Left lung (tissue), 10 donors: ENCODE measurements around the gene SRSF6. TPM values are rescaled to one million over a fixed set of nuclear protein-coding genes. Genes with fewer than 3 reads are reported as not detected.
"Not testable (repeated sequence)": the region's sequence is repeated elsewhere in the genome, so short reads cannot be mapped to it uniquely, and the experiment has no call there.

Experiments used
- ATAC-seq: fragments of 200-7000 bp; cut with Tn5 transposase; one replicate; pipeline ENCODE4 v1.9.1; 2020; ENCODE audit warnings: moderate library complexity
- DNase-seq, 4 donors: peaks; one replicate each; pipeline ENCODE4 v3.0.0-alpha.2; 2013 to 2020
- H3K27ac ChIP-seq, 2 donors: fragments of 200-600 bp; sonication (generic) in 1 of 2; one replicate each; pipeline versions ENCODE4 v1.5.0 to v1.8.0; 2020 to 2021
- H3K27me3 ChIP-seq, 2 donors: fragments of 200-600 bp; sonication (generic) in 1 of 2; one replicate each; pipeline versions ENCODE4 v1.5.0 to v1.8.0; 2020 to 2021
- H3K36me3 ChIP-seq, 2 donors: fragments of 200-600 bp; sonication (generic) in 1 of 2; one replicate each; pipeline versions ENCODE4 v1.5.0 to v1.8.0; 2020 to 2021
- H3K4me1 ChIP-seq, 2 donors: fragments of 200-600 bp; one replicate each; pipeline ENCODE4 v1.8.0; 2021
- H3K4me3 ChIP-seq, 2 donors: fragments of 200-600 bp; sonication (generic) in 1 of 2; one replicate each; pipeline versions ENCODE4 v1.5.0 to v1.8.0; 2020 to 2021; ENCODE audit warnings: mild to moderate bottlenecking in 1 of 2
- H3K9me3 ChIP-seq, 2 donors: fragments of 200-600 bp; sonication (generic) in 1 of 2; one replicate each; pipeline versions ENCODE4 v1.5.0 to v1.8.0; 2020 to 2021
- intact Hi-C, 2 donors: fragments of 100-400 bp; cut with DNase I; formaldehyde crosslinking; loops; one replicate each; pipeline versions ENCODE4 v1.11.2 to v1.14.2; 2022
- polyA plus RNA-seq, 6 donors: library from polyadenylated mRNA; unstranded; fragments of 120-200 nt; gene quantifications; one replicate each; pipeline ENCODE4 v1.2.1, GENCODE V29; 2013; ENCODE audit not compliant: insufficient read length in 6 of 6
- total RNA-seq, 2 donors: library from RNA; stranded (reverse); fragmentation: NEBNext Ultra II Directional; extraction: Animal tissue kit (Norgen Biotek cat#: 25700); gene quantifications; one replicate each; pipeline ENCODE4 v1.2.1, GENCODE V29; 2021
- TF ChIP-seq, protein P1 (sequence below), 2 donors: fragments of 200-600 bp; sonication (generic) in 1 of 2; IDR thresholded peaks; one replicate each; pipeline versions ENCODE4 v1.5.0 to v1.8.0; 2021; ENCODE audit warnings: antibody characterized with exemption in 2 of 2
- donor health status: DM: no; HTN: yes; CAD: no.
- donor health status: DM: no; HTN: no; CAD: no.

The SRSF6 gene
- total and polyA plus RNA-seq, 8 donors, result 134 to 424 (median 388) TPM

GRCh38 chr20:43477193-43477592 lies 19.5 kb downstream of the SRSF6 start:
- DNase-seq (no peak), ATAC-seq (no peak)
- Histone ChIP-seq H3K9me3 (no peaks in the 10 kb centered on the region), H3K27ac (no peak overlapping the region), H3K4me3 (no peak overlapping the region), H3K27me3 (no peaks in the 10 kb centered on the region), H3K36me3 (no peaks in the 10 kb centered on the region), H3K4me1 (no peaks in the 10 kb centered on the region)
- TF ChIP-seq, protein P1, sequence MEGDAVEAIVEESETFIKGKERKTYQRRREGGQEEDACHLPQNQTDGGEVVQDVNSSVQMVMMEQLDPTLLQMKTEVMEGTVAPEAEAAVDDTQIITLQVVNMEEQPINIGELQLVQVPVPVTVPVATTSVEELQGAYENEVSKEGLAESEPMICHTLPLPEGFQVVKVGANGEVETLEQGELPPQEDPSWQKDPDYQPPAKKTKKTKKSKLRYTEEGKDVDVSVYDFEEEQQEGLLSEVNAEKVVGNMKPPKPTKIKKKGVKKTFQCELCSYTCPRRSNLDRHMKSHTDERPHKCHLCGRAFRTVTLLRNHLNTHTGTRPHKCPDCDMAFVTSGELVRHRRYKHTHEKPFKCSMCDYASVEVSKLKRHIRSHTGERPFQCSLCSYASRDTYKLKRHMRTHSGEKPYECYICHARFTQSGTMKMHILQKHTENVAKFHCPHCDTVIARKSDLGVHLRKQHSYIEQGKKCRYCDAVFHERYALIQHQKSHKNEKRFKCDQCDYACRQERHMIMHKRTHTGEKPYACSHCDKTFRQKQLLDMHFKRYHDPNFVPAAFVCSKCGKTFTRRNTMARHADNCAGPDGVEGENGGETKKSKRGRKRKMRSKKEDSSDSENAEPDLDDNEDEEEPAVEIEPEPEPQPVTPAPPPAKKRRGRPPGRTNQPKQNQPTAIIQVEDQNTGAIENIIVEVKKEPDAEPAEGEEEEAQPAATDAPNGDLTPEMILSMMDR (IDR thresholded peaks at IDR 0.05), result no peak
- intact Hi-C loops, result no loop called here

DNA sequence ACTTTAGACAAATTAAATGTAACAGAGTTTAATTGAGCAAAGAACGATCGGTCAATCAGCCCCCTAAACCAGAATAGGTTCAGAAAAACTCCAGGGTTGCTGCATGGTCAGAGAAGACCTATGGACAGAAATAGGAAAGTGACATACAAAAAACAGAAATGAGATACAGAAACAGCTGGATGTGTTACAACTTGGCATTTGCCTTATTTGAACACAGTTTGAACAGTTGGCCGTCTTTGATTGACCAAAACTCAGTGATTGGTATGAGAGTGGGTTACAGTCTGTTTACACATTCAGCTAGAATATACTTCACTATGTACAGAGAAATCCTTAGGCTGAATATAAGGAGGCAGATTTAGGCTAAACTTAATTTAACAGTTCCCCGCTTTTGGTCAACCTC lies 19.9 kb downstream of the SRSF6 start:
- no peaks in the 10 kb centered on the region for H3K27me3 ChIP-seq
- TF ChIP-seq, protein P1 (IDR thresholded peaks at IDR 0.05), result no peak
- no peak overlapping the region for H3K4me3 ChIP-seq
- ATAC-seq (no peak), DNase-seq (no peak)
- H3K27ac ChIP-seq, result no peak overlapping the region
- no peaks in the 10 kb centered on the region for H3K36me3 ChIP-seq
- intact Hi-C loops, result no loop called here
- no peaks in the 10 kb centered on the region for H3K4me1 ChIP-seq
- no peaks in the 10 kb centered on the region for H3K9me3 ChIP-seq

DNA sequence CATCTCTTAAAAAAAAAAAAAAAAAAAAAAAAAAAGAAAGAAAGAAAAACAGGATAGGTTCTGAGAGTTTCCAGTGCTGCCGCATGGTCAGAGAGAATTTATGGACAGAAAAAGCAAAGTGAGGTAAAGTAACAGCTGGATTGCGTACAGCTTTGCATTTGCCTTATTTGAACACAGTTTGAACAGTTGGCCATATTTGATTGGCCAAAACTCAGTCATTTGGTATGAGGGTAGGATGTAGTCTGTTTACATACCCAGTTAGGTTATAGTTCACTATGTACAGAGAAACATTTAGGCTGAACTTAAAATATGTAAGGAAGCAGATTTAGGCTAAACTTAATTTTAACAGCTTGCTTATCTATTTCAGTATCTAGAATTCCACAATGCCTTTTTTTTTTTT lies 32.3 kb downstream of the SRSF6 start:
- no peak for ATAC-seq
- H3K9me3 ChIP-seq, result peaks cover 0 to 17% of the 10 kb centered on the region in 2 donors
- no peak overlapping the region for H3K4me3 ChIP-seq
- H3K36me3 ChIP-seq, result no peaks in the 10 kb centered on the region
- H3K27me3 ChIP-seq, result no peaks in the 10 kb centered on the region
- no peak overlapping the region for H3K27ac ChIP-seq
- DNase-seq, result no peak
- intact Hi-C loops, result no loop called here
- TF ChIP-seq, protein P1 (IDR thresholded peaks at IDR 0.05), result no peak
- no peaks in the 10 kb centered on the region for H3K4me1 ChIP-seq

DNA sequence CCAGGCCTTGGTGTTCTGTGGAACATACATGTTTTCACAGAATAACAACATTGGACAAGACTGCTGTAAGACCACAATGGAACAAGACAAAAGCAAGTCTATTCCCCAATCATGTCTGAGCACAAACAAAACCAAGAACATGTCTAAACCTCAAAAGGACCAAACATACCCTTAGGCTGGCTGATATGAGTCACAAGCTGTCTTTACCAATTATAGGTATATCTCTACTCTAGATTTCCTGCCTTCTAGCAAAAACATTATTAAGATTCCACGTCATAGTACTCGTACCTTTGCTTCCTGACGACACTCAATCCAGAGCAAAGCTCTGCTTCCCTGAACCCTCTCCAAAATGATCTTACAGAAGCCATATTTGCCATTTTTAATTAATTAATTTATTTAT lies 34.4 kb downstream of the SRSF6 start:
- ATAC-seq, result no peak
- H3K4me1 ChIP-seq, result no peaks in the 10 kb centered on the region

GRCh38 chr20:43495388-43495787 lies 37.7 kb downstream of the SRSF6 start:
- Histone ChIP-seq H3K4me1 (no peaks in the 10 kb centered on the region), H3K4me3 (no peak overlapping the region), H3K36me3 (no peaks in the 10 kb centered on the region), H3K27me3 (no peaks in the 10 kb centered on the region), H3K9me3 (peaks cover 0 to 3% of the 10 kb centered on the region in 2 donors), H3K27ac (no peak overlapping the region)
- ATAC-seq, result no peak
- TF ChIP-seq, protein P1 (IDR thresholded peaks at IDR 0.05), result no peak
- intact Hi-C loops, result no loop called here
- no peak for DNase-seq

More for the DNA sequence above, 34.4 kb downstream of the SRSF6 start:
- H3K9me3 ChIP-seq, result peaks cover 0 to 7% of the 10 kb centered on the region in 2 donors
- TF ChIP-seq, protein P1 (IDR thresholded peaks at IDR 0.05), result no peak
- H3K27me3 ChIP-seq, result no peaks in the 10 kb centered on the region
- H3K4me3 ChIP-seq, result no peak overlapping the region
- intact Hi-C loops, result no loop called here
- no peak for DNase-seq
- no peak overlapping the region for H3K27ac ChIP-seq
- no peaks in the 10 kb centered on the region for H3K36me3 ChIP-seq

DNA sequence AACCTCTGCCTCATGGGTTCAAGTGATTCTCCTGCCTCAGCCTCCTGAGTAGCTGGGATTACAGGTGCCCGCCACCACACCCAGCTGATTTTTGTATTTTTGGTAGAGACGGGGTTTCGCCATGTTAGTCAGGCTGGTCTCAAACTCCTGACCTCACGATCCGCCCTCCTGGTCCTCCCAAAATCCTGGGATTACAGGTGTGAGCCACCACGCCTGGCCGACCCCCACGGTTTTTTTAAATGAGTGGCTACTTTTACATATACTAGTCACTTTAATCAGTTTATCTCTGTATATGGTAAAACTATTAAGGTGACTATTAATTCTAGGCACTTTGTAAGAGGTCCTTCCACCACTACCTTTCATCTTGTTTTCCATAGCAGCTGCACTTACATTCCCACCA lies 44.3 kb downstream of the SRSF6 start:
- ATAC-seq, DNase-seq, H3K4me1 ChIP-seq, intact Hi-C loops, H3K36me3 ChIP-seq, H3K4me3 ChIP-seq, H3K9me3 ChIP-seq, H3K27ac ChIP-seq: not testable (repeated sequence)
- peaks cover 0 to 28% of the 10 kb centered on the region in 2 donors for H3K27me3 ChIP-seq
